HepG2 (cell line): ENCODE results near the gene AKAP6. TPM values are rescaled to one million over a fixed set of nuclear protein-coding genes. Genes with fewer than 3 reads are reported as not detected.

ENCODE experiments used
- ATAC-seq: fragments of 200-7000 bp; cut with Tn5 transposase; 3 replicates; pipeline ENCODE4 v1.9.1; 2020; ENCODE audit warnings: mild to moderate bottlenecking, moderate library complexity
- BruUV-seq: library from RNA; stranded (reverse); fragments of 400-500 nt; replicated peaks from 2 replicates; lab custom pipeline; 2021; lab: Mats Ljungman, UMichigan
- CTCF ChIA-PET: fragments of 300-600 bp; formaldehyde crosslinking; extraction: SDS; loops from one replicate; lab custom pipeline; 2021; ENCODE audit warnings: low total read pairs, inconsistent platforms, low intra/inter-chr PET ratio; lab: Yijun Ruan, JAX
- POLR2A ChIA-PET: fragments of 350-600 bp; sonication (Branson Sonifier 250); formaldehyde crosslinking; loops from one replicate; lab custom pipeline; 2020; ENCODE audit warnings: antibody characterized with exemption, inconsistent platforms; lab: Yijun Ruan, JAX
- DNase-seq: peaks from one replicate; pipeline ENCODE4 v3.0.0-alpha.2; 2015; ENCODE audit warnings: low spot score
- FAIRE-seq: peaks from 3 replicates; lab custom pipeline; 2011; peaks lifted over from hg19 to GRCh38; lab: Jason Lieb, UNC
- H2AFZ ChIP-seq: one replicate; pipeline ENCODE4 v1.6.1; 2011; ENCODE audit warnings: low read length, inconsistent platforms
- H3K27ac ChIP-seq: fragments of 300-600 bp; 3 replicates; pipeline ENCODE4 v1.8.0; 2011; ENCODE audit warnings: mixed run types, mild to moderate bottlenecking, mixed read lengths, low read length, inconsistent platforms; ENCODE audit not compliant: insufficient read depth; ENCODE audit errors: extremely low read length
- H3K27me3 ChIP-seq, 2 experiments: fragments of 200-600 bp in 1 of 2; 2 replicates in 1 of 2; 3 replicates in 1 of 2; pipeline versions ENCODE4 v1.6.0 to v1.8.0; 2011; ENCODE audit warnings: low read length in 2 of 2, mild to moderate bottlenecking in 2 of 2, moderate library complexity in 2 of 2, inconsistent platforms in 1 of 2; ENCODE audit not compliant: insufficient read depth in 2 of 2, control insufficient read depth in 1 of 2
- H3K36me3 ChIP-seq, 2 experiments: fragments of 200-600 bp in 1 of 2; replicated peaks in 1 of 2; 2 replicates in 1 of 2; 3 replicates in 1 of 2; pipeline versions ENCODE4 v1.5.1 to v1.8.0; 2011; ENCODE audit warnings: low read length in 2 of 2, inconsistent platforms in 1 of 2; ENCODE audit not compliant: insufficient read depth in 2 of 2, control insufficient read depth in 1 of 2
- H3K4me1 ChIP-seq: 2 replicates; pipeline ENCODE4 v1.5.1; 2012; ENCODE audit warnings: low read length, inconsistent platforms; ENCODE audit not compliant: insufficient read depth
- H3K4me2 ChIP-seq: 2 replicates; pipeline ENCODE4 v1.6.0; 2011; ENCODE audit warnings: low read depth, low read length, inconsistent platforms
- H3K4me3 ChIP-seq, 3 experiments: fragments of 200-600 bp in 1 of 3; sonication (generic), shearing (Covaris generic) in 1 of 3; replicated peaks in 1 of 3; 2 replicates each; pipeline ENCODE4 v1.5.1; 2011 to 2016; ENCODE audit warnings: low read length in 3 of 3, inconsistent platforms in 2 of 3, low read depth in 2 of 3, mild to moderate bottlenecking in 2 of 3, control low read depth in 1 of 3, mixed read lengths in 1 of 3; ENCODE audit not compliant: insufficient read depth in 1 of 3
- H3K79me2 ChIP-seq: one replicate; pipeline ENCODE4 v1.6.1; 2011; ENCODE audit warnings: low read length, inconsistent platforms; ENCODE audit not compliant: insufficient read depth
- H3K9ac ChIP-seq: 2 replicates; pipeline ENCODE4 v1.6.0; 2011; ENCODE audit warnings: mild to moderate bottlenecking, low read depth, low read length, inconsistent platforms; ENCODE audit not compliant: insufficient read depth
- H3K9me3 ChIP-seq: 2 replicates; pipeline ENCODE4 v1.5.1; 2012; ENCODE audit warnings: mild to moderate bottlenecking, low read length
- H4K20me1 ChIP-seq: 2 replicates; pipeline ENCODE4 v1.6.0; 2011; ENCODE audit warnings: inconsistent platforms, mild to moderate bottlenecking, low read length, moderate library complexity; ENCODE audit not compliant: insufficient read depth
- ARNTL ChIP-seq: sonication (generic); formaldehyde crosslinking; IDR thresholded peaks from 2 replicates; pipeline ENCODE4 v1.4.0; 2020; ENCODE audit warnings: mild to moderate bottlenecking, missing genetic modification reagents
- DZIP1 ChIP-seq: sonication (generic); formaldehyde crosslinking; IDR thresholded peaks from 2 replicates; pipeline ENCODE4 v1.5.0; 2020; ENCODE audit warnings: mild to moderate bottlenecking, missing genetic modification reagents
- MXD3 ChIP-seq: IDR thresholded peaks from 2 replicates; pipeline ENCODE4 v1.6.1; 2016; ENCODE audit warnings: mild to moderate bottlenecking, missing biosample characterization, missing genetic modification reagents
- MXI1 ChIP-seq: IDR thresholded peaks from 3 replicates; pipeline ENCODE4 v1.6.1; 2012; ENCODE audit warnings: low read depth, low read length, inconsistent platforms, borderline replicate concordance
- RFX3 ChIP-seq: IDR thresholded peaks from 2 replicates; pipeline ENCODE4 v1.6.1; 2016; ENCODE audit warnings: missing biosample characterization, missing genetic modification reagents
- TSC22D2 ChIP-seq: sonication (generic); formaldehyde crosslinking; IDR thresholded peaks from 2 replicates; pipeline ENCODE4 v1.5.1; 2020; ENCODE audit warnings: missing genetic modification reagents, mild to moderate bottlenecking, borderline replicate concordance
- XRCC5 ChIP-seq: fragments of 200-400 bp; formaldehyde crosslinking; optimal IDR thresholded peaks from 2 replicates; pipeline ENCODE3; 2017; ENCODE audit warnings: mild to moderate bottlenecking, low read length
- ZBTB25 ChIP-seq: IDR thresholded peaks from 2 replicates; pipeline ENCODE4 v1.6.1; 2018; ENCODE audit warnings: missing genetic modification reagents
- ZNF547 ChIP-seq: sonication (generic); formaldehyde crosslinking; IDR thresholded peaks from 2 replicates; pipeline ENCODE4 v1.5.1; 2020; ENCODE audit warnings: mild to moderate bottlenecking, missing genetic modification reagents
- ZNF569 ChIP-seq: sonication (generic); formaldehyde crosslinking; IDR thresholded peaks from 2 replicates; pipeline ENCODE4 v1.5.0; 2020; ENCODE audit warnings: mild to moderate bottlenecking, missing genetic modification reagents, moderate library complexity, borderline replicate concordance
- ZNF878 ChIP-seq: sonication (generic); formaldehyde crosslinking; IDR thresholded peaks from 2 replicates; pipeline ENCODE4 v1.8.1; 2023; ENCODE audit warnings: mild to moderate bottlenecking, missing genetic modification reagents, moderate library complexity
- WGBS: methylation state at CpG from one replicate; pipeline ENCODE4 v1.1.6; 2017; ENCODE audit warnings: low lambda C conversion rate; 5-methylcytosine and 5-hydroxymethylcytosine counted together
- in situ Hi-C: cut with HindIII; loops from 2 replicates; pipeline ENCODE4 v1.10.0; 2017; ENCODE audit warnings: low pct_unique_long_range_greater_than_20kb; ENCODE audit not compliant: extremely low pct_ligation_motif_present
- intact Hi-C: fragments of 100-400 bp; cut with micrococcal nuclease; formaldehyde crosslinking; loops from one replicate; pipeline ENCODE4 v1.10.0; 2022; ENCODE audit not compliant: unreplicated experiment
- polyA plus RNA-seq, 8 experiments: library from polyadenylated mRNA; depleted of rRNA in 3 of 8; stranded (reverse) in 7 of 8; unstranded in 1 of 8; fragments of >200 nt; fragmentation: Illumina TruSeq in 4 of 8; extraction: Trizol in 4 of 8; gene quantifications; 2 replicates each; pipeline versions ENCODE4 v1.2.1 to v1.2.3, GENCODE V29; 2011 to 2016; ENCODE audit warnings: low read depth in 4 of 8, missing spikeins in 1 of 8, mixed read lengths in 1 of 8; ENCODE audit not compliant: insufficient read depth in 1 of 8
- total RNA-seq, 5 experiments: library from RNA; depleted of rRNA; stranded (reverse); fragments of >200 nt; fragmentation: Illumina TruSeq; extraction: Trizol; gene quantifications; 2 replicates each; pipeline ENCODE4 v1.2.3, GENCODE V29; 2016; ENCODE audit warnings: low read depth in 1 of 5

Gene AKAP6
- total and polyA plus RNA-seq, 2 of the 13 experiments (the other 11 are each of a cell fraction or from before 2014, with no cell fraction given), result 1.4 TPM

- intact Hi-C loops (no loop called here), in situ Hi-C loops (no loop called here)
- CTCF ChIA-PET, result no interaction called here
- no peaks in the 10 kb centered on the region for H3K36me3 ChIP-seq
- FAIRE-seq (no peak), ATAC-seq (peak; percentile 26; the same call in 1 of the 3 replicates), DNase-seq (no peak)
- no peak overlapping the region for H3K27ac ChIP-seq
- no peak overlapping the region for H3K4me2 ChIP-seq
- 0% methylated on average over 1 of the region's 1 CpG for WGBS
- POLR2A ChIA-PET, result no interaction called here
- TF ChIP-seq ZNF878 (CRISPR knock-in tag) (no peak), MXD3 (no peak), TSC22D2 (no peak), ZNF569 (CRISPR knock-in tag) (no peak), XRCC5 (no peak), ARNTL (no peak), ZNF547 (CRISPR knock-in tag) (no peak), DZIP1 (CRISPR knock-in tag) (no peak), RFX3 (CRISPR knock-in tag) (no peak), MXI1 (no peak), ZBTB25 (CRISPR knock-in tag) (no peak)
- TF ChIP-seq, all 625 proteins: peak for 0
- no peaks in the 10 kb centered on the region for H4K20me1 ChIP-seq
- H3K27me3 ChIP-seq, result no peaks in the 10 kb centered on the region
- 0 out of 2 replicates have a peak, but pooled peaks cover 7% of the 10 kb centered on the region for H3K4me1 ChIP-seq
- no peak overlapping the region for H3K4me3 ChIP-seq
- no peaks in the 10 kb centered on the region for H3K79me2 ChIP-seq
- H2AFZ ChIP-seq, result no peak overlapping the region
- H3K9me3 ChIP-seq, result no peaks in the 10 kb centered on the region
- no TSS peak for BruUV-seq
- no peak overlapping the region for H3K9ac ChIP-seq
Observed at GRCh38 chr14:32300136-32300535, 29.0 kb upstream of the AKAP6 start.
